ENCODE measurements around the gene PDLIM1.

- TF ChIP-seq CTCF (IDR thresholded peaks at IDR 0.05) = no peak
- TF ChIP-seq POLR2A (IDR thresholded peaks at IDR 0.05; ENCODE audit: low read depth) = no peak
- no peak for TF ChIP-seq EP300 (IDR thresholded peaks at IDR 0.05)
Observed at GRCh38 chr10:95253007-95253406, 37.8 kb downstream of the PDLIM1 start.

Data from esophagus muscularis mucosa (tissue), 4 donors.